ENCODE data around the gene P2RX2. TPM values are rescaled to one million over a fixed set of nuclear protein-coding genes. Genes with fewer than 3 reads are reported as not detected.

The P2RX2 gene
- total RNA-seq, 4 donors from 2014 or later, result not detected

DNA sequence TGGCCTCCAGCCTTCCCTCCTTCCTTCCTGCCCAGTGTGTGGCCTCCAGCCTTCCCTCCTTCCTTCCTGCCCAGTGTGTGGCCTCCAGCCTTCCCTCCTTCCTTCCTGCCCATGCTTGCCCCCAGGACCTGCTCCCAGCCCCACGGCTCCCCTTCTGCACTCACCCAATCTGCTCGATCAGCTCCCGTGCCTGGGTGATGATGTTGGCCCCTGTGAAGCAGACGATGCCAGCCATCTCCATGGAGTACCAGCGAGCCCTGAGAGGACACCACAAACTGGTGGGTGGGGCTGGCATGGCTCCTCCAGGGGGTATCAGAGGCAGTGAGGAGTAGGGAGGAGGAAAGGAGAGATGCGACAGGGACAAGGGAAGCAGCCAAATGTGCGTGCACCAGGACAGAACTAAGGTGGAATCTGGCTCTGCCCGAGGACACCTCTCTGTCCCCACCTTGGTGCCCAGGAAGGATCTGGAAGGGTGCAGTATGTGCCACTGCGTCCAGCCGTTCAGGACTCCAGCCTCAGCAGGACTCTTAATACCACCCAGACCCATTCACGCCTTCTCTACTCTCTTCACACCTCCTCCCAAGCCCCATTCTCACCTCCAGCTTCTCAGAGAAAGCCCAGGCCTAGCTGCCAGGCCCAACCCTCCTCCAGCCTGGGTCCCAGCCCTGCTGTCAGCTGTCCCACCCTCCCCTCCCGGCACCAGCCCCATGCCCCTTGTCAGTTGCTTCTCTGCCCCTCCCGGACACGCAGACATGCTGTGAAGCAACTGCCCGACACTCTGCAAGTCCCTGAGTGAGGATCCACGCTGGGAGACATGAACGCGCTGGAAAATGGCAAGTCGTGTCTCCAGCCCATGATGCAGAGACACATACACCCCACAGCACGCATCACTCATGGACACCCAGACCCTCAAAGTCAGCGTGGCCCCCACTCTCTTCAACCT lies 45.9 kb downstream of the P2RX2 start:
- TF ChIP-seq, protein P1, sequence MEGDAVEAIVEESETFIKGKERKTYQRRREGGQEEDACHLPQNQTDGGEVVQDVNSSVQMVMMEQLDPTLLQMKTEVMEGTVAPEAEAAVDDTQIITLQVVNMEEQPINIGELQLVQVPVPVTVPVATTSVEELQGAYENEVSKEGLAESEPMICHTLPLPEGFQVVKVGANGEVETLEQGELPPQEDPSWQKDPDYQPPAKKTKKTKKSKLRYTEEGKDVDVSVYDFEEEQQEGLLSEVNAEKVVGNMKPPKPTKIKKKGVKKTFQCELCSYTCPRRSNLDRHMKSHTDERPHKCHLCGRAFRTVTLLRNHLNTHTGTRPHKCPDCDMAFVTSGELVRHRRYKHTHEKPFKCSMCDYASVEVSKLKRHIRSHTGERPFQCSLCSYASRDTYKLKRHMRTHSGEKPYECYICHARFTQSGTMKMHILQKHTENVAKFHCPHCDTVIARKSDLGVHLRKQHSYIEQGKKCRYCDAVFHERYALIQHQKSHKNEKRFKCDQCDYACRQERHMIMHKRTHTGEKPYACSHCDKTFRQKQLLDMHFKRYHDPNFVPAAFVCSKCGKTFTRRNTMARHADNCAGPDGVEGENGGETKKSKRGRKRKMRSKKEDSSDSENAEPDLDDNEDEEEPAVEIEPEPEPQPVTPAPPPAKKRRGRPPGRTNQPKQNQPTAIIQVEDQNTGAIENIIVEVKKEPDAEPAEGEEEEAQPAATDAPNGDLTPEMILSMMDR (IDR thresholded peaks at IDR 0.05; ENCODE audit: low read depth), result no peak

DNA sequence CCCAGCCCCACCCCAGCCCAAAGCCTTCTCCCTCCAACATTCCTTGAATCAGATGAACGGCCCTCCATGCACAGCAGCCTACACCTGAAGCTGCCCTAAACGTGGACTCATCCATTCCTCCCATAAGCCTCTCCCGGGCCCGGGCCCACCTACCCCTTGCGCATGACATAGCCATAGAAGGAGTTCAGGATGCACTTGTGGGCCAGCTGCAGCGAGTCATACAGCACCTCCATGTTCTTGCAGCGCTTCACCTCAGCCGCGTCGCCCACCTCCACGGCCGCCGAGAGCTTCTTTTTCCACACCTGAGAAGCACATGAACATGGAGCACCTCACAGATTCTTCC lies 46.5 kb downstream of the P2RX2 start:
- TF ChIP-seq, protein P1 (IDR thresholded peaks at IDR 0.05; ENCODE audit: low read depth), result no peak

DNA sequence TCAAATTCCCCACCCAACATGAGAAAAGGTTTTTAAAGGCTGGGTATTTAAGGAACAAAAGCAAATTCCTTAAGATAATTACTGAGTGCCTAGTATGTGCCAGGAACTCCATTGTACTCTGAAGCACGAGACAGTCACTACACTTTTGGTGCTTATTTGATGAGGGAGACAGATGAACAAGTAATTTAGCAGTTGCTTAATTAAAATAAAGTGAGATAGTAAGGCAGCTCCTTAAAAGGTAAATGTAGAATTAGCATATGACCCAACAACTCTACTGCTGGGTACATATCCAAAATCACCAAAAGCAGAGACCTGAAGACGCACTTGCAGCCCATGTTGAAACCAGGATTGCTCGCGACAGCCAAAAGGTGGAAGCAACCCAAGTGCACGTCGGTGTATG lies 47.2 kb downstream of the P2RX2 start:
- TF ChIP-seq, protein P1 (IDR thresholded peaks at IDR 0.05; ENCODE audit: low read depth), result no peak

DNA sequence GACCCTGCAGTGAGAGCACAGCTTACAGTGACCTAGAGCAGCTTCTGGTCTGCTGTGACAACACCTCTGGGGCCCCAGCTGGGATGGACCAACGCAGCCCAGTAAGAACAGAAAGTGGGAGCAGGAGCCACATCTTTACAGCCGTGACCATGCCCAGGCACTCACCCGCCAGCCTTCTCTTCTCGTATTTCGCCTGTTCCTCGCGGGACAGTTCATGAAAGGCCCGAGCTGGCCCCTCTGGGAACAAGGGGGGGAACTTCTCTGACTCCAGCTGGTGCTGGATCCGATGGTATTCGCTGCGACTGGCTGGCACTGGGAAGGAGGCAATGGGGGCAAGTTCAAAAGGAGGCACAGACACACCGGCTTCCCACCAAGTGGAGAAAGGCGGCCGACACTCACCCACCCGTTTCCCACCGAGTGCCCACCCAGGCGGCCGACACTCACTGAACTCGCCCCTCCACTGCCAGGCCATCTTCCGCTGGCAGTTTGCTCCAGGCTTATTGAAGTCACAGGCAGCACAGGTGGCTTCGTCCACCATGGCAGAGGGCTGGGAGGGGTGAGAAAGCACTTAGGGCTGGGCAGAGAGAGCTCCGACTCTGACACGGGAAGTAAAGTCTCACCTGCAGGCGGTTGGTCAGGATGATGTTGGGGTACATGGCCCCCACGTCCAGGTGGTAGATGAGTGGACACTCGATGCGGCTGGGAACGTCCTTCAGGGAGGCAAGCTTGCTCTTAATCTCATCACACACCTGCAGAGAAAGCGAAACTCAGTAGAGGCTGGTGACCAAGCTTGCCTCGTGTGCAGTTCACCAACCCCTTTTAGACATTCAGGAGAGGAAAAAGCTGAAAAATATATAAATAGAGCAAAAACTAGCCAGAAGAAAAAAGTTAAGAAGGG lies 49.9 kb downstream of the P2RX2 start:
- TF ChIP-seq, protein P1 (IDR thresholded peaks at IDR 0.05; ENCODE audit: low read depth), result no peak

DNA sequence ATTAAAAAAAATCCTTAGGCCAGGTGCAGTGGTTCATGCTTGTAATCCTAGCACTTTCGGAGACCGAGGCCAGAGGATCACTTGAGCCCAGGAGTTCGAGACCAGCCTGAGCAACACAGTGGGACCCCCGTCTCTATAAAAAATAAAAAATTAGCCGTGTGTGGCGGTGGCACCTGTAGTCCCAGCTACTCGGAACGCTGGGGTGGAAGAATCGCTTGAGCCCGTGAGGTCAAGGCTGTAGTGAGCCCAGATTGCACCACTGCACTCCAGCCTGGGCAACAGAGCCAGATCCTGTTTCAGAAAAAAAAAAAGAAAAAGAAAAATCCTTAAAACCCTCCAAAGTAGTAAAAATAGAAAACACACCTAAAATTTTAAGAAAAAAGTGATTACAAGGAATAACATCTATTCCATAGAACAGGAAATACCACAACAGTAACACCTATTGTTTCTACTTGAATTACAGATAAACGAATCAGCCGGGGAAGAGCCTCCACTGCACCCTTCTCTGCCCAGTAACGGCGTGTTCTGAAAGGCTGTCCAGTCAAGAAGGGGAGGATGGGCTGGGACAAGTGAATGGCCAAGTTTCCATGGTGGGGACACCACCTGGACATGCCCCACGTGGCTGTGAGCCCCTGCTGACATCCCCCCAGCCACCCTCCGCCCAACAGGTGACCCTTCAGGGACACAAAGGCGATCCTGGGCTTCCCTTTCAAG lies 50.7 kb downstream of the P2RX2 start:
- TF ChIP-seq, protein P1 (IDR thresholded peaks at IDR 0.05; ENCODE audit: low read depth), result no peak

Small RNAs within 50 kb of the gene (small RNA-seq; reads per million reads assigned to genes)
- gene MIR6763, result not detected

Other genes with a start within 250 kb of the P2RX2 start
- 1 to 10 TPM; 2.4 to 8.5 (median 5.0) TPM for gene FBRSL1, start 128.6 kb upstream of the P2RX2 start, total RNA-seq
- gene LRCOL1, start 8.2 kb upstream of the P2RX2 start, total RNA-seq, result 1 to 10 TPM in 1 of 4 donors, not detected in 3; 2.1 TPM
- 10 to 100 TPM; 28.2 to 98.5 (median 30.0) TPM for gene POLE, start 68.6 kb downstream of the P2RX2 start, total RNA-seq
- 10 to 100 TPM; 22.8 to 87.0 (median 40.3) TPM for gene PXMP2, start 68.8 kb downstream of the P2RX2 start, total RNA-seq
- 10 to 100 TPM in 2 of 4 donors, 1 to 10 TPM in 2; 7.3 to 12.1 (median 10.6) TPM for gene PGAM5, start 92.1 kb downstream of the P2RX2 start, total RNA-seq
- 10 to 100 TPM; 66.0 to 77.2 (median 75.4) TPM for gene ANKLE2, start 143.1 kb downstream of the P2RX2 start, total RNA-seq
- 10 to 100 TPM; 45.9 to 86.8 (median 60.4) TPM for gene GOLGA3, start 210.1 kb downstream of the P2RX2 start, total RNA-seq